ENCODE data around the gene TBC1D4.

- TF ChIP-seq CTCF (IDR thresholded peaks at IDR 0.05), result no peak
- no peak for TF ChIP-seq POLR2A (IDR thresholded peaks at IDR 0.05)
Observed at GRCh38 chr13:75455962-75456361, 26.0 kb downstream of the TBC1D4 start.

Data from right lobe of liver (tissue), 4 donors.